HEK293T (cell line): Measurements from ENCODE around the gene TIMM44.

Experiments used
- ARNT ChIP-seq: fragments of 450-650 bp; IDR thresholded peaks from 2 replicates; pipeline ENCODE4 v1.6.1; 2017; ENCODE audit warnings: mild to moderate bottlenecking
- BHLHE40 ChIP-seq: fragments of 450-650 bp; IDR thresholded peaks from 2 replicates; pipeline ENCODE4 v1.6.1; 2016; ENCODE audit warnings: mild to moderate bottlenecking, moderate library complexity, borderline replicate concordance
- FOXA1 ChIP-seq: fragments of 450-650 bp; IDR thresholded peaks from 2 replicates; pipeline ENCODE4 v1.6.1; 2016; ENCODE audit warnings: mild to moderate bottlenecking
- FOXK2 ChIP-seq: fragments of 450-650 bp; IDR thresholded peaks from 2 replicates; pipeline ENCODE4 v1.6.1; 2016; ENCODE audit warnings: mild to moderate bottlenecking
- LEF1 ChIP-seq: fragments of 450-650 bp; IDR thresholded peaks from 2 replicates; pipeline ENCODE4 v1.6.1; 2017; ENCODE audit warnings: mild to moderate bottlenecking, borderline replicate concordance
- NFRKB ChIP-seq: fragments of 450-650 bp; IDR thresholded peaks from 2 replicates; pipeline ENCODE4 v1.6.1; 2016; ENCODE audit warnings: mild to moderate bottlenecking, moderate library complexity
- PKNOX1 ChIP-seq: fragments of 450-650 bp; IDR thresholded peaks from 2 replicates; pipeline ENCODE4 v1.6.1; 2016
- SUZ12 ChIP-seq: fragments of 450-650 bp; IDR thresholded peaks from 2 replicates; pipeline ENCODE4 v1.6.1; 2016; ENCODE audit warnings: mild to moderate bottlenecking
- TARDBP ChIP-seq: fragments of 450-650 bp; IDR thresholded peaks from 2 replicates; pipeline ENCODE4 v1.6.1; 2016

DNA sequence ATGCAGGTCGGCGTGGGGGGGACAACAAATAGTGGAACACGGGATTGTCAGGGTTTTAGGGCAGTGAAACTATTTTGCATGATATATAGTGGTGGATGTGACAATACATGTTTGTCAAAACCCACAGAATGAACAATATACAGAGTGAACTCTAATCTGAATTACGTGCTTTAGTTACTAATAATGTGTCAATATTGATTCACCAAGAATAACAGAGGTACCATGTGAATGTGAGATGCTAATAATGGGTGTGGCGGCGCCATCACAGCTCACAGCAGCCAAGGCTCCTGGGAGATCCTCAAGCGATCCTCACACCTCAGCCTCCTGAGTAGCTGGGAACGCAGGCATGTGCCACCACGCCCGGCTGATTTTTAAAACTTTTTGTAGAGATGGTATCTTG is 49.1 kb upstream of the TIMM44 start:
- no peak for TF ChIP-seq PKNOX1
- TF ChIP-seq FOXA1 = no peak
- TF ChIP-seq FOXK2 = no peak
- TF ChIP-seq TARDBP = no peak
- TF ChIP-seq SUZ12 = no peak
- no peak for TF ChIP-seq NFRKB
- TF ChIP-seq LEF1 = no peak
- no peak for TF ChIP-seq ARNT
- no peak for TF ChIP-seq BHLHE40
